Upper lobe of left lung (tissue), 4 donors: Measurements from ENCODE around the gene ARHGEF2.

Source experiments
- CTCF ChIP-seq, 6 experiments: fragments of 450-650 bp in 4 of 6; fragments of 200-600 bp in 2 of 6; sonication (generic) in 2 of 6; IDR thresholded peaks; one replicate each; pipeline ENCODE4 v1.5.1; 2016 to 2019; ENCODE audit warnings: antibody characterized with exemption in 6 of 6
- EP300 ChIP-seq, 4 donors: sonication (generic); formaldehyde crosslinking; IDR thresholded peaks; one replicate each; pipeline ENCODE4 v1.5.1; 2017; ENCODE audit warnings: antibody characterized with exemption in 4 of 4, control low read depth in 2 of 4
- POLR2A ChIP-seq, 4 donors: fragments of 450-650 bp; IDR thresholded peaks; one replicate each; pipeline ENCODE4 v1.5.1; 2016 to 2017; ENCODE audit warnings: antibody characterized with exemption in 4 of 4, mild to moderate bottlenecking in 2 of 4

- TF ChIP-seq CTCF (IDR thresholded peaks at IDR 0.05) (no peak), POLR2A (IDR thresholded peaks at IDR 0.05) (no peak), EP300 (IDR thresholded peaks at IDR 0.05) (no peak)
These were observed 11.6 kb downstream of the ARHGEF2 start for GRCh38 chr1:155966750-155967149.
